ENCODE measurements around the gene LBR. TPM values are rescaled to one million over a fixed set of nuclear protein-coding genes. Genes with fewer than 3 reads are reported as not detected.
A peak's percentile ranks its signal among the peaks of the same experiment; 100 is the strongest.

LBR gene
- total RNA-seq, 1 donor from 2014 or later = 56.4 TPM

- Histone ChIP-seq H3K27me3 (ENCODE audit: low read depth) (no peaks in the 10 kb centered on the region), H3K27ac (no peak overlapping the region), H3K4me3 (no peak overlapping the region), H3K36me3 (no peaks in the 10 kb centered on the region), H3K9me3 (no peaks in the 10 kb centered on the region), H3K4me1 (peaks cover 44% of the 10 kb centered on the region)
- intact Hi-C loops (cut with DNase I) = no loop called here
- TF ChIP-seq, protein P1, sequence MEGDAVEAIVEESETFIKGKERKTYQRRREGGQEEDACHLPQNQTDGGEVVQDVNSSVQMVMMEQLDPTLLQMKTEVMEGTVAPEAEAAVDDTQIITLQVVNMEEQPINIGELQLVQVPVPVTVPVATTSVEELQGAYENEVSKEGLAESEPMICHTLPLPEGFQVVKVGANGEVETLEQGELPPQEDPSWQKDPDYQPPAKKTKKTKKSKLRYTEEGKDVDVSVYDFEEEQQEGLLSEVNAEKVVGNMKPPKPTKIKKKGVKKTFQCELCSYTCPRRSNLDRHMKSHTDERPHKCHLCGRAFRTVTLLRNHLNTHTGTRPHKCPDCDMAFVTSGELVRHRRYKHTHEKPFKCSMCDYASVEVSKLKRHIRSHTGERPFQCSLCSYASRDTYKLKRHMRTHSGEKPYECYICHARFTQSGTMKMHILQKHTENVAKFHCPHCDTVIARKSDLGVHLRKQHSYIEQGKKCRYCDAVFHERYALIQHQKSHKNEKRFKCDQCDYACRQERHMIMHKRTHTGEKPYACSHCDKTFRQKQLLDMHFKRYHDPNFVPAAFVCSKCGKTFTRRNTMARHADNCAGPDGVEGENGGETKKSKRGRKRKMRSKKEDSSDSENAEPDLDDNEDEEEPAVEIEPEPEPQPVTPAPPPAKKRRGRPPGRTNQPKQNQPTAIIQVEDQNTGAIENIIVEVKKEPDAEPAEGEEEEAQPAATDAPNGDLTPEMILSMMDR (IDR thresholded peaks at IDR 0.05) = no peak
- no peak for ATAC-seq
- no peak for DNase-seq
These were observed 21.4 kb upstream of the LBR start for GRCh38 chr1:225449261-225449660.

DNA sequence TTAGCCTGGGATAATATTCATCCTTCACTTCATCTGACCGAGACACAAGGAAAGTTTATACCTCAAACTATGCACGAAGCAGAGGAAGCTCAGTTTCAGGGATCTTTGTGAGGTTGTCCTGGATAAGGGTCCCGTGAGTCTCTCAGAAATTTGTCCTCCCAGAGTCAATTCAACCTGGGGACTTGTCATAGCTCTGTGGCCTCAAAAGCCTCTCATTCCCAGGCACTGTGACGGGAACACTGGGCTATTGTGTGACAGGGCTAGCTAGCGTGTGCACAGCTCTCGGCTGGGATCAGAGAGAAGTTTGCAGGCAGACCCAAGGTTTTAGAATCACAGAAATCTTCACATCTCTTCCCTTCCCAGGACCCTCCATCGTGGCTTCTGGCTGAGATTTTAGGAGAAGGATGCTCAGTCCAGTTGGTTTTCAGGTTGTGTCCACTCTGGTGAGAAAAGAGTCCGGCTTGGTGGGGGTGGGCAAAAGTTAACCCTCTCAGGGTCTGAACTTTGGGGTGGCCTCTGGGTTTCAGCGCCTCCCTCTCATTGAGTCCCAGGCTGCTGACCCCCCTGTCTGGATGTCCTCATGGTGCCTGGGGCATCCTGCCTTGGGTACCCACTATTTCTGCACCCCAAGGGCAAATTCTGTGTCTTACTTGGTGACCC, 20.4 kb upstream of the LBR start:
- intact Hi-C loops (cut with DNase I) = no loop called here
- no peaks in the 10 kb centered on the region for H3K36me3 ChIP-seq
- ATAC-seq (no peak), DNase-seq (no peak)
- H3K9me3 ChIP-seq = no peaks in the 10 kb centered on the region
- no peak overlapping the region for H3K4me3 ChIP-seq
- peaks cover 41% of the 10 kb centered on the region for H3K4me1 ChIP-seq
- peak overlapping the region; percentile 46 for H3K27ac ChIP-seq
- TF ChIP-seq, protein P1 (IDR thresholded peaks at IDR 0.05) = no peak
- no peaks in the 10 kb centered on the region for H3K27me3 ChIP-seq (ENCODE audit: low read depth)

DNA sequence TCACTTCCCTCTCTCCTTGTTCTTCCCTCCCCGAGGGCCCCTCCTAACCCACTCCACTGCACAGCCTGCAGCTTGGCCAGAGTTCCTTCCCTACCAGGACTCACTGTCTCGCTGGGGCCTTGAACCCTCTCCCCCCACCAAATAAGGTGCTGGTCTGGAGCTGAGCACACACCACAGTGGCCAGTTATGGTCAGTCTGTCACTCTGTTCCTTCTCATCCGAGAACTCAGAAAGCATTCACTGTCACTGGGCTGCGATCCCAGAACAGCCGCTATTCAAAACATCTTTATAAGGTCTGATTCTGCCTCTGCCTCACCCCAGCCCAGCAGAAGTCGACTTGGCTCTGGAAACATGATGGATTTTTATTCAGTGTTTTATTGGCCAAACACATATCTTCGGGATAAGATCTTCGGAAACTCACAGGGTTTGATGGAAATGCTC, 19.8 kb upstream of the LBR start:
- peak in 1 of 2 donors; percentile 2 for ATAC-seq
- DNase-seq = no peak
- Histone ChIP-seq H3K36me3 (no peaks in the 10 kb centered on the region), H3K27me3 (ENCODE audit: low read depth) (no peaks in the 10 kb centered on the region), H3K4me1 (peaks cover 45% of the 10 kb centered on the region), H3K27ac (peak overlapping the region; percentile 56), H3K4me3 (no peak overlapping the region), H3K9me3 (no peaks in the 10 kb centered on the region)
- TF ChIP-seq, protein P1 (IDR thresholded peaks at IDR 0.05) = no peak
- intact Hi-C loops (cut with DNase I) = no loop called here

GRCh38 chr1:225446981-225447615, 19.3 kb upstream of the LBR start:
- intact Hi-C loops (cut with DNase I) = no loop called here
- H3K4me1 ChIP-seq = peaks cover 48% of the 10 kb centered on the region
- no peak for DNase-seq
- H3K36me3 ChIP-seq = no peaks in the 10 kb centered on the region
- no peaks in the 10 kb centered on the region for H3K27me3 ChIP-seq (ENCODE audit: low read depth)
- TF ChIP-seq, protein P1 (IDR thresholded peaks at IDR 0.05) = no peak
- ATAC-seq = no peak
- no peaks in the 10 kb centered on the region for H3K9me3 ChIP-seq
- H3K4me3 ChIP-seq = no peak overlapping the region
- H3K27ac ChIP-seq = peak overlapping the region; percentile 56

DNA sequence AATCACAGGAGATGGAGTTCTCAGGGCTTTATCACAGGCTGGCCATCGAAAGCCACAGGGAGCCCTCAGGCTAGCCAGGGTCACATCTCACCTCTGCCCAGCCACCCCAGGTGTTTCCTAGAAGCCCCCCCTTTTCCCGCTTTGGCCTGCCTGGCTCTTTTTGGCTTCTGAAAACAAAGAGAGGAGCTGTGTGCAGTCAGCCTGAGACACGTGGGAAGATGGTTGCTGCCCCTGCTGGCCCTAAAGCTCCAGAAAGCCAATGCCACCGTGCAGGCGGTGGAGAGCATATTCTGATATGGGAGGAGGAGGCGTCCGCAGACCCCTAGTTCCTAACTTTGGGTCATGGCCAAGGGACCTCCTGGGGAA, 18.7 kb upstream of the LBR start:
- Histone ChIP-seq H3K27ac (peak overlapping the region; percentile 56), H3K9me3 (no peaks in the 10 kb centered on the region), H3K36me3 (no peaks in the 10 kb centered on the region), H3K4me3 (no peak overlapping the region), H3K27me3 (ENCODE audit: low read depth) (no peaks in the 10 kb centered on the region), H3K4me1 (peaks cover 53% of the 10 kb centered on the region)
- intact Hi-C loops (cut with DNase I) = no loop called here
- ATAC-seq (no peak), DNase-seq (no peak)
- TF ChIP-seq, protein P1 (IDR thresholded peaks at IDR 0.05) = no peak

Measured in lower lobe of right lung (tissue), 2 donors.